Measurements from ENCODE around the gene PPP1R9B.

- TF ChIP-seq EP300 (IDR thresholded peaks at IDR 0.05): no peak
- TF ChIP-seq POLR2AphosphoS5 (IDR thresholded peaks at IDR 0.05): no peak
- TF ChIP-seq POLR2A (IDR thresholded peaks at IDR 0.05): no peak
Observed at GRCh38 chr17:50146230-50146926, 4.1 kb downstream of the PPP1R9B start.
